GM12864 (cell line): ENCODE results near the gene MAS1.

Experiments used
- DNase-seq: peaks from one replicate; pipeline ENCODE4 v3.0.0-alpha.2; 2011; ENCODE audit warnings: low read depth
- H3K4me3 ChIP-seq: 2 replicates; pipeline ENCODE4 v1.5.1; 2011; ENCODE audit warnings: mild to moderate bottlenecking, low read depth, low read length, control low read depth
- CTCF ChIP-seq: IDR thresholded peaks from 2 replicates; pipeline ENCODE4 v1.5.1; 2011; ENCODE audit warnings: low read depth, mild to moderate bottlenecking, moderate library complexity, low read length, control low read depth, inconsistent platforms; ENCODE audit errors: missing control alignments

The MAS1 gene

GRCh38 chr6:159871906-159872305 lies 18.9 kb upstream of the MAS1 start:
- no peak overlapping the region for H3K4me3 ChIP-seq
- no peak for DNase-seq
- TF ChIP-seq CTCF: no peak

GRCh38 chr6:159874435-159874834 lies 16.4 kb upstream of the MAS1 start:
- TF ChIP-seq CTCF: no peak
- DNase-seq: no peak
- H3K4me3 ChIP-seq: no peak overlapping the region

GRCh38 chr6:159875194-159875593 lies 15.6 kb upstream of the MAS1 start:
- no peak overlapping the region for H3K4me3 ChIP-seq
- DNase-seq: no peak
- no peak for TF ChIP-seq CTCF

GRCh38 chr6:159876242-159876641 lies 14.5 kb upstream of the MAS1 start:
- no peak for TF ChIP-seq CTCF
- no peak overlapping the region for H3K4me3 ChIP-seq
- DNase-seq: no peak

GRCh38 chr6:159877256-159877808 lies 13.5 kb upstream of the MAS1 start:
- H3K4me3 ChIP-seq: no peak overlapping the region
- TF ChIP-seq CTCF: no peak
- DNase-seq: no peak

- no peak for DNase-seq
- TF ChIP-seq CTCF: no peak
- no peak overlapping the region for H3K4me3 ChIP-seq
These were observed 12.4 kb upstream of the MAS1 start for GRCh38 chr6:159878341-159878740.

GRCh38 chr6:159879856-159880255 lies 10.9 kb upstream of the MAS1 start:
- no peak overlapping the region for H3K4me3 ChIP-seq
- no peak for DNase-seq
- TF ChIP-seq CTCF: no peak
